HG02970 (cell line): ENCODE results near the gene HADHA.

Experiments
- ATAC-seq: cut with Tn5 transposase; IDR thresholded peaks from one replicate; pipeline ENCODE4 v1.9.1; 2021; ENCODE audit warnings: mild to moderate bottlenecking, moderate library complexity, moderate number of reproducible peaks; ENCODE audit not compliant: unreplicated experiment, low FRiP score

HADHA gene

DNA sequence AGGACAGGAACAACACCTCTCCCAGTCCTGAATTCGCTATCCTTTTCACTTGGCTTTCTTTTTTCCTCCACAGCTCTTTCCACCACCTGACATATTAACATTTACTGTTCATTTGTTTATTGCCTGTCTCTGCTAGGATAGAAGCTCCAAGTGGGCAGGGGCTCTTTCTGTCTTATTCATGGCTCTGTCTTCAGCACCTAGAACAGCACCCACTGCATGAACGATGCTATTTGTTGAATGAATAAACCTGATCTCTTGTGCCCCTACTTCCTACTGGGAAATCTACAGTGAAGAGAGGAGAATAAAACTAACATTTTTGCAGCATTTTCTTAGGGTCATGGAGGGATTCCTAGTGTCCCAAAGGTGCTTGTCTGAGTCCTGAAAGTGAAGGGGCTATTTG is 95.9 kb downstream of the HADHA start:
- no peak for ATAC-seq

DNA sequence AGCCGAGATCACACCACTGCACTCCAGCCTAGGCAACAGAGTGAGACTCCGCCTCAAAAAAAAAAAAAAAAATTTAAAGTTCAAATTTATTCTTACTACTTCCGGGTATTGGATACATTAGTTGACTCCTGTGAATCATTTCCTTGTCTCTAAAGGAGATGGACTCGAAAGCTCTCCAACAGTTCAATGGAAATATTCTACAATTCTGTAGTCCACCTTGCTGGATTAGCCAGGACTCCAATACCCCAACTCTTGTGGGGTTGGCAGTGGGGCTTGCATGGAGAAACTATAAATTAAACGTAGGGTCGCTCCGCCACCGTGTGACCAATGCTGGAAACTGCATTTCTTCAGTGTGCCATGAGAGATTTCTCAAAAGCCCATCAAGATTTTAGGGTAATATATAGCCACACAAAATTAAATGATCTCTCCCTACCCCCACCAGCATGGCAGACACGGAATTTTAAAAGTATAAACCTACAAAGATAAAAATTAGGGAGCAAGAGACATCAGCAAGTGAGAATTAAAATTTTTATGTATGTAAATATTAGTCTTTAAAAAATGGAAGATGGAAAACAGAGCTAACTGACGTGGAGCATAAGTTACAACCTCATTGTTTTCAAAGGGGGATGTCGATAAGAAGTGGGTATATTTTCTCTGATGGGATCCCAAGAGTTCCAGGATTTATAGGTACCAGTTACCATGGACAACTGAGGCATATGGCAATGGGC is 99.3 kb downstream of the HADHA start:
- ATAC-seq = no peak

DNA sequence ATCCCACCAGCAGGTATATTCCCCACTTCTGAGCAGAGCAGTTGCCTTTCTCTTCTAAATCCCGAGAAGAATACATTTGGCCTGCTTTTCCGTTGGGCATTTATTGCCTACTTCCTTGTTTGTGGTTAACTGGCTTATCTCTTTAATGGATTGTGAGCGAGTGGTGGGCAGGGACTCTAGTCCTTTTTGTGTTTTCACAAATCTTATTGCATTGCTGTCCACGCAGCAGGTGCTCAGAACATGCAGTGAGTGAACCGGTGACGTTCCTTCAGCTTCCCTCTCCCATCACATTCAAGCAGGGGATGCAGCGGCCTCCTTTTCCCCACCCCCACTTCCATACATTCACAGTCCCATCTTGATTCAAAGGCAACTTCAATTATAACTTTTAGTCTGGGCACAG is 100.4 kb downstream of the HADHA start:
- ATAC-seq = no peak

DNA sequence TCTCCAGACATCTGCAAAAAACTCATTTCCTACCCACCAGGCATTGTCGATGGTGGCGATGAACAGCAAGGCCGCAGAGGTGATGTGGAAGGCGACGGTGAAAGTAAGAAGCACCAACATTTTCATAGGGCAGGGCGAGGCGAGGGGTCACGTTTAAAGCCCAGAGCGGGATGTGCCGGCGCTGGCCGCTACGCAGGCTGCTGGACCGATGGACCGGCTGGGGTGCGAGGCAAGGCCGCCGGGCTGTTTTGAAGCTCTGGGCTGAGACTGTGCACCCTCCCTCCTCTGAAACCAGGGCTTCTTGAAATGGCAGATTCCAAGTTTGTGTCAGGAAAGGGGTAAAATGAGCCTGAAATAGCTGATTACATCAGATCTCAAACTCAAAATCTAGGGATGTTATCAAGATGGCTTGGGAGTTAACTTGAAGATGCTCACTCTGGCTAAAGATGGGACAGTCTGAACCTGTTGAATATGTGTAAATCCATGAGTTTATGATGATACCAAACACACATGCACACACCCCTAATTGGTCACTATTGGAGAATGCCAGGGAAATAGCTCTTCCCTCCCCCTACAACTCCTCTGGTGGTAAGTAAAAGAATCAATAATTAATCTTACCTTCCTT is 103.2 kb downstream of the HADHA start:
- no peak for ATAC-seq
